RCC 7860 (cell line): Measurements from ENCODE around the gene GMPR2.

Source experiments
- DNase-seq: peaks from one replicate; pipeline ENCODE4 v3.0.0-alpha.2; 2015; ENCODE audit warnings: low spot score
- FAIRE-seq: peaks from 2 replicates; lab custom pipeline; 2012; peaks lifted over from hg19 to GRCh38; lab: Jason Lieb, UNC

GMPR2 gene

GRCh38 chr14:24232645-24233537 is at the start of gene GMPR2:
Gene GMPR2 (plus strand): TSS chr14:24232929. CDS start chr14:24233254, 325 bp downstream.
- DNase-seq (no peak), FAIRE-seq (no peak)

GRCh38 chr14:24183014-24183481 is 49.7 kb upstream of the GMPR2 start:
- DNase-seq (no peak), FAIRE-seq (no peak)

GRCh38 chr14:24184104-24184970 is 48.4 kb upstream of the GMPR2 start:
- FAIRE-seq = no peak
- no peak for DNase-seq

- FAIRE-seq (no peak), DNase-seq (no peak)
These were observed 47.7 kb upstream of the GMPR2 start for GRCh38 chr14:24185026-24185425.

- no peak for DNase-seq
- no peak for FAIRE-seq
These were observed 47.0 kb upstream of the GMPR2 start for GRCh38 chr14:24185741-24186140.

GRCh38 chr14:24186831-24187538 is 45.7 kb upstream of the GMPR2 start:
- FAIRE-seq = no peak
- no peak for DNase-seq

GRCh38 chr14:24187539-24187915 is 45.2 kb upstream of the GMPR2 start:
- DNase-seq (no peak), FAIRE-seq (no peak)

GRCh38 chr14:24188251-24189058 is 44.3 kb upstream of the GMPR2 start, which contains the start of gene IPO4:
Gene IPO4 (minus strand): TSS chr14:24188816. CDS start chr14:24188787, 29 bp downstream.
- peak; percentile 84 for DNase-seq
- no peak for FAIRE-seq

- FAIRE-seq (no peak), DNase-seq (no peak)
These were observed 43.7 kb upstream of the GMPR2 start for GRCh38 chr14:24189059-24189375.

- FAIRE-seq (no peak), DNase-seq (no peak)
These were observed 43.3 kb upstream of the GMPR2 start for GRCh38 chr14:24189460-24189859.

GRCh38 chr14:24190416-24190815 is 42.3 kb upstream of the GMPR2 start:
- DNase-seq (no peak), FAIRE-seq (no peak)

GRCh38 chr14:24192933-24193332 is 39.8 kb upstream of the GMPR2 start:
- no peak for DNase-seq
- FAIRE-seq = no peak

GRCh38 chr14:24194186-24194872 is 38.4 kb upstream of the GMPR2 start:
- FAIRE-seq (no peak), DNase-seq (no peak)

GRCh38 chr14:24194873-24195185 is 37.9 kb upstream of the GMPR2 start:
- DNase-seq (no peak), FAIRE-seq (no peak)

- DNase-seq (peak; percentile 50), FAIRE-seq (no peak)
These were observed 37.3 kb upstream of the GMPR2 start, which contains the start of gene TM9SF1 for GRCh38 chr14:24195186-24196070. Gene TM9SF1 (minus strand): TSS chr14:24195441. CDS start chr14:24195019, 422 bp downstream.

GRCh38 chr14:24196071-24197055 is 36.4 kb upstream of the GMPR2 start:
- FAIRE-seq = no peak
- no peak for DNase-seq

GRCh38 chr14:24197056-24197450 is 35.7 kb upstream of the GMPR2 start:
- no peak for FAIRE-seq
- DNase-seq = no peak
